ENCODE data around the gene METTL25.

GRCh38 chr12:82407481-82407880 is 49.2 kb downstream of the METTL25 start:
- TF ChIP-seq CTCF (IDR thresholded peaks at IDR 0.05; ENCODE audit: poor library complexity, severe bottlenecking) (no peak), REST (IDR thresholded peaks at IDR 0.05; ENCODE audit: borderline replicate concordance) (no peak), TAF1 (IDR thresholded peaks at IDR 0.05; ENCODE audit: low read depth) (no peak), POLR2AphosphoS5 (IDR thresholded peaks at IDR 0.05) (no peak), RAD21 (conservative IDR thresholded peaks at IDR 0.05) (no peak)

All from neural cell (in vitro differentiated cells).